GM18861 (cell line): Measurements from ENCODE around the gene KLRK1.
A peak's percentile ranks its signal among the peaks of the same experiment; 100 is the strongest.
"Not testable (repeated sequence)": the region's sequence is repeated elsewhere in the genome, so short reads cannot be mapped to it uniquely, and the experiment has no call there.

ENCODE experiments used
- ATAC-seq: cut with Tn5 transposase; IDR thresholded peaks from one replicate; pipeline ENCODE4 v1.9.1; 2021; ENCODE audit not compliant: unreplicated experiment

Gene KLRK1

DNA sequence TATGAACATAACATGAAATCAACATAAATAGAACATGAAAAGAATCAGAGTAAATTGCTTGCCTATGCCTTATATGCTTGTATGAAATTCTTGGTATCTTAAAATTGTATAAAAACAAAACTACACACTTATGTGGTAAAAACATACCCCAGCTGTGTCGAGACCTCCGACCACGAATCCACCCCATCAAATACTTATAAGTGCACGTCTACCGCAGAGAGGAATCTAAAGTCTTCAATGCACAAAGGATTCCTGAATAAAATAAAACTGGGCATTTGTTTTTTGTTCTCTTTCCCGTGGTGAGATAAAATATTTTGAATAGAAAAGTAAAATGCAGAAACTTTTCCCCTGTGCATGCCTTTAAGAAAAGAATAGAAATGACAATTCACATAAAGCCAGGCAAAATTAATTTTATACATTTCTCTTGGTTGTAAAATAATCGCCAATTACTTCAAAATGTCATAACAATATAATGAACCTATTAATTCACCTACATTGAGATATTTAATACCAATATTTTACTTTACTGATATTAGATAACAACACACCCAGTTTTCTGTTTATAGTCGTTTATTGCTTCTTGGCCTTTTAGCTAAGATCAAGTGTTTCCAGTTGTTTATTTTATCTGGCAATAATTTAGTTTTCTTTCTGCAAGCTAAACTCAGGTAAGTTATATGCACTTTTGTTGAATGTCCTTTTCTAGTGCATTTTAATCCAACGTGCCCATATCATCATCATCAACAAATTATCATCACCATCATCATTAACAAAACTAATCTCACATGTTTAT lies 1.0 kb downstream of the KLRK1 start:
- ATAC-seq, result no peak

DNA sequence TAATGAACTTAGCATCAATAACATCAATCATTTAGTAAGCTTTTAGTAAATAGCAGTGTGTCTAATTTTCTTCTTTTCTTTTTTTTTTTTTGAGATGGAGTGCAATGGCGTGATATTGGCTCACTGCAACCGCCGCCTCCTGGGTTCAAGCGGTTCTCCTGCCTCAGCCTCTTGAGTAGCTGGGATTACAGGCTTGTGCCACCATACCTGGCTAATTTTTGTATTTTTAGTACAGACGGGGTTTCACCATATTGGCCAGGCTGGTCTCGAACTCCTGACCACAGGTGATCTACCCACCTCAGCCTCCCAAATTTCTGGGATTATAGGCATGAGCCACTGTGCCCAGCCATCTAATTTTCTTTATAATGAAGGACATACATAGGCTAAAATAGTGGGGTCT lies 2.3 kb downstream of the KLRK1 start:
- not testable (repeated sequence) for ATAC-seq

DNA sequence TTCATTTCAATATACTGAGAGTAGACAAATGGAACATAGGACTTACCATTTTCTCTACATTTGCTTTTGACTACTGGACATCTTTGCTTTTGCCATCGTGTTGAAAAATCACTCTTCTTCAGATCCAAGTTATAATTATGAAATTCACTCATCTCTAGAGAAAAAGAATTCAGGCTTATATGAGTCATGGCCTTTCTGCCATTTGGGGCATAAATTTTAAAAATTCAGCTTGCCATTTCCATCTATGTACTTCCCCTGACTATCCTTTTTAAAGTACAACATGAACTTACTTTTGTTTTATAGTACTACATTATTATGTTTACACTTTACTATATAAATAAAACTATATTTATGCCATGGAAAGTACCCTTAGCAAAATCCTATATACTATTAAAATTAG lies 3.0 kb downstream of the KLRK1 start:
- ATAC-seq, result no peak

DNA sequence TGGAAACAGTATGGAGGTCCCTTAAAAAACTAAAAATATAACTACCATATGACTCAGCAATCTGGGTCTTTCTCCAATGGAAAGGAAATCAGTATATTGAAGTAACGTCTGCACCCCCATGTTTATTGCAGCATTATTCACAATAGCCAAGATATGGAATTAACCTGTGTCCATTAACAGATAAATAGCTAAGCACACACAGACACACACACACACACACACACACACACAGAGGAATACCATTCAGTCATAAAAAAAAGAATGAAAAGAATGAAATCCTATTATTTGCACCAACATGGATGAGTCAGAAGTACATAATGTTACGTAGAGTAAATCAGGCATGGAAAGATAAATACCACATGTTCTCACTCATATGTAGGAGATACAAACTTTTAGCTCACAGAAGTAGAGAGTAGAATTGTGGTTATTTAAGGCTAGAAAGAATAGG lies 4.7 kb downstream of the KLRK1 start:
- no peak for ATAC-seq

GRCh38 chr12:10384191-10384590 lies 5.7 kb downstream of the KLRK1 start:
- ATAC-seq, result no peak

DNA sequence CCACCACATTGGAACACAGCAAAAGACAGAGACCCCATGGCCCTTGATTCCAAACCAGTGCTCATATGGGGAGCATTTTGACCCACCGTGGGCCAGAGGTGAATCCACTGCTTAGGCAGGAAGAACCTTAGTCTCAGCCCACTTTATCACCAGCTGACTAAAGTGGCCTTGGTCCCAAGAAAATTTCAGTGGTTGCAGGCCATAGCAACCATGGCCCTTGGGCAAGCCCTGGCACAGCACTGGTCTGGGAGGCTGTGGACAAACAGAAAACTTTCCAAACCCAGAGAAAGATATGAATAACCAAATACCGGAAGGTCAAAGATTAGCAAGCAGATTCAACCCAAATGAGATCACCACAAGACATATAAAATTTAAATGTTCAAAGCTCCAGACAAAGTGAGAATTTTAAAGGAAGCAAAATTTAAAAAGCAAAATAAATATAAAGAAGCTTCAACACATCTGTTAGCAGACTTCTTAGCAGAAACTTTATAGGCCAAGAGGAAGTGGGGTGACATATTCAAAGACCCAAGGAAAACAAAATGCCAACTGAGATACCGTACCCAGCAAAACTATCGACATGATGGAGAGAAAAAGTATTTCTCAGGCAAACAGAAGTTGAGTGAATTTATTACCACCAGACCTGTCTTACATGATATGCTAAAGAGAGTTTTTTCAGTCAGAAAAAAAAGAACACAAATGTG lies 7.8 kb downstream of the KLRK1 start:
- no peak for ATAC-seq

DNA sequence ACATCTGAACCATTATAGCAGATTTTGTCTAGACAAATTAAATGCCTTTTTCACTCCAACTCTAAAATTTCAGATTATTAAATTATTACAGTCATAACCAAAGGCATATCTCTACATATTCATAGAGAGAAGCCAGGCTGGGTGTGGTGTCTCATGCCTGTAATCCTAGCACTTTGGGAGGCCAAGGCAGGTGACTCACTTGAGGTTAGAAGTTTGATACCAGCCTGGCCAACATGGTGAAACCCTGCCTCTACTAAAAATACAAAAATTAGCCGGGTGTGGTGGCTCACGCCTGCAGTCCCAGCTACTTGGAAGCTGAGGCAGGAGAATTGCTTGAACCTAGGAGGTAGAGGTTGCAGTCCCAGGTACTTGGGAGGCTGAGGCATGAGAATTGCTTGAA lies 11.1 kb downstream of the KLRK1 start:
- not testable (repeated sequence) for ATAC-seq

- no peak for ATAC-seq
These were observed 15.2 kb downstream of the KLRK1 start for GRCh38 chr12:10374624-10375018.

- no peak for ATAC-seq
These were observed 17.3 kb downstream of the KLRK1 start for GRCh38 chr12:10372559-10372958.

GRCh38 chr12:10371893-10372535 lies 17.8 kb downstream of the KLRK1 start:
- ATAC-seq, result not testable (repeated sequence)

GRCh38 chr12:10369557-10370415 lies 20.1 kb downstream of the KLRK1 start:
- ATAC-seq, result no peak

DNA sequence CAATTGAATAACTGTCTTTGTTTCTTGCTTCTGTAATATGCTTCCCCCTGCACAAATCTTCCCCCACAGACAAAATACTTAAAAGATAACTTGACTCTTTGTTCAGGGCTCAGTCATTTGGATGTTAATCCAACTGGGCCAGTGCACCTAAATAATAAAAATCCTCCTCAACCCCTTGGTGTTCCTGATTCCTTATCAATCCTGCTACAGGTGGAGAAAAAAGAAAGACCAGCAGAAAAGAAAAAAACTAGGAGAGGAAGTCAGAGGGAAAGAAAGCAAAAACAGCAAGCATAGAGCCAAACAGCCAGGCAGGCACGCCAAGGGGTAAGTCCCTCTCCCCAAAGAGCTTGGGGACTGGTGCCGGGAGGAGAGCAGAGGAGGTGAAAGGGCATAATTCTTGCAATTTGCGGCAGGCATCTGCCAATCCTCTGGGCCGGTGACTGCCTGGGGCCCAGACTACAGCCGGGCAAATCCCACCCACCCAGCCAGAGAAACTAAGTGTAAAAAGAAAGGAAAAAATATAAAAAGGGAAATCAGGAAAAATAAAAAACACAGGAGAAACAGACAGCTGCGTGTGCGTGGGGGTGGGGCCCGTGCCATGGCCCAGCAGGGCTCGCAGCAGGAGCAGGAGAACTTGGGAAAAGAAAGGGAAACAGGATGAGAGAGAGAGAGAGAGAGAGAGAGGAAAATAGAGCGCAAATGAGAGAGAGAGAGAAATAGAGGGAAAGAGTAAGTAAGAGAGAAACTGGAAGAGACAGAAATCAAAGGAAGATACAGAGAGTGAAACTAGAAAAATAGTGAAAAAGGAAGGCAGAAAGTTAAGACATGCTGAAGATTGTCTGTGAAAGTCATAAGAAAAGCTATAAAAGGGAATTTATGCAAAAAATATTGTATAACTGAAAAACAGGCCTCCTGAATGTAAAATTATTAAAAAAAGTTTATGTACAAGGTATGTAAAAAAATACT lies 21.4 kb downstream of the KLRK1 start:
- ATAC-seq, result no peak

DNA sequence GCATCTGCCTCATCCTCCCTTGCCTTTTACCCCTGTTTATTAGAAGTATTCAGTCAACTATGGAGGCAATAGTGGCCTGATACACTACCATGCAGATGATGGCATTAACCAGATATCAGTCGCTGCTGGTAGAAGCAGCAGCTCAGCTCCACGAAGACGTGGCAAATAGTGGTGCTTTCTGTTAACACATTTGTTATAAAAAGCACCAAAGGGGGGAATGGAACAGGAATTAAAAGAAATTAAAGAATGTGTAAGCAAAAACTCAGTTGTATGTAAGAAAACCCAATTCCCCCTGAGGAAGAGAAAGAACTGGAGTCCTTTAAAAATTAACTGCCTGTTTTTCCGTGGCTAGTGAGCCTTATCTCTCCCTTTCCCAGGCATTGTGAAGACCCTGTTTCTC lies 22.1 kb downstream of the KLRK1 start:
- not testable (repeated sequence) for ATAC-seq

DNA sequence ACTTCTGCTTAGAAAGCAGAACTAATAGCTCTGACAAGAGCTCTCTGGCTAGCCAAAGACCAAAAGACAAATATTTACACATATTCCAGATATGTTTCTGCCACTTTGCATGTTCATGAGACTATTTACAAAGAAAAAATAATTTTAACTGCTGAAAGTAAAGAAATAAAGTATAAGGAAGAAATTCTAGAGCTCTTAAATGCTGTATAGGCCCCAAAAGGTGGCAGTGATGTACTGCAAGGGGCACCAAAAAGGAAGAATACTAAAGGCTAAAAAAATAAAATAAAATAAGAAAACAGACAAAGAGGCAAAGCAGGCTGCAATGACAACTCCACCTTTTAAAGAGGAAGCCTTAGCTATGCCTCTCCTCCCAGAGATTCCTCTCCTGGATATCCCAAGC lies 23.0 kb downstream of the KLRK1 start:
- ATAC-seq, result no peak

GRCh38 chr12:10365696-10366405 lies 24.0 kb downstream of the KLRK1 start:
- ATAC-seq, result no peak

DNA sequence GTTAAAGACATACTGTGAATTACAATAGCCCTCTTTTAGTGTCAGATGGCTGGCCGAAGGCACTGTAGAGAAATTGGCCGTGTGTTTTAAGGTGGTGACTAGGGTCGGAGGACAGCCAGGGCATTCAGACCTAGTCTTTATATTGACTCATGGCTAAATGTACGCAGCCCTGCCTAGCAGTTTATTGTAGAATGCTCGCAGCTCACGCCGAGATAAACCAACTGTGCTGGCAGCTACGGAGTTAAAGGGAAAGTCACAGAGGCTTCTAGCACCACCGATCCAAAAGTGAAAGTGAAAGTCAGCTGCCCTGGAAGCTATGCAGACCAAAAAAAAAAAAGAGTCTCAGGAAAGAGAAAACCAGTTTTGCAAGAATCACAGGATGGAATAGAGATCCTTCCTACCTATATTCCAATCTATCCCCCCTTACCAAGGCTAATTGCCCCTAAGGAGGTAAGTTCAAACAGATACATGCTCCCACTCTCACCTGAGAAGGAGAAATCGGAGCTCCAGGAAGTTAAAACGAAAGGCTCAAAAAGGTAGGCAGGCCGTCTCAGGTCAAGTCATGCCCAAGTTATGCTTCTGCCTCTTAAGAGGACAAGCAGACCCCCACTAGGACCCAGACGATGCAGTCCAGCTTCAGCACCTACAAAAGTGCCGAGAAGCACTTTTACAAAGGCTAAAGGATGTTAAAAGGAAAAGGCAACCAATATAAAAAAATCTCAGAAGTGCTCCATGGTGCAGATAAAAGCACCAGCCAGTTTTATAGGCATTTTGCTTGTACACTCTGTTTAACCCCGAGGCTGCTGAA lies 24.8 kb downstream of the KLRK1 start:
- ATAC-seq, result peak; percentile 37

GRCh38 chr12:10363914-10364814 lies 25.7 kb downstream of the KLRK1 start:
- peak; percentile 83 for ATAC-seq

GRCh38 chr12:10363658-10363913 lies 26.3 kb downstream of the KLRK1 start:
- no peak for ATAC-seq
